Astrocyte (in vitro differentiated cells and primary cell): ENCODE results near the gene SLC25A43. TPM values are rescaled to one million over a fixed set of nuclear protein-coding genes. Genes with fewer than 3 reads are reported as not detected.

ENCODE experiments used
- DNase-seq: peaks from one replicate; pipeline ENCODE4 v3.0.0-alpha.2; 2010; ENCODE audit warnings: low read depth
- FAIRE-seq: peaks from 2 replicates; lab custom pipeline; 2011; peaks lifted over from hg19 to GRCh38; lab: Jason Lieb, UNC
- H2AFZ ChIP-seq: 2 replicates; pipeline ENCODE4 v1.6.0; 2012; ENCODE audit warnings: low read depth, low read length, inconsistent platforms
- H3K27ac ChIP-seq: 2 replicates; pipeline ENCODE4 v1.5.1; 2011; ENCODE audit warnings: low read depth, low read length, inconsistent platforms
- H3K27me3 ChIP-seq: 2 replicates; pipeline ENCODE4 v1.6.0; 2011; ENCODE audit warnings: low read length, inconsistent platforms; ENCODE audit not compliant: insufficient read depth
- H3K36me3 ChIP-seq: 2 replicates; pipeline ENCODE4 v1.5.1; 2011; ENCODE audit warnings: low read length, inconsistent platforms; ENCODE audit not compliant: insufficient read depth
- H3K4me1 ChIP-seq: 2 replicates; pipeline ENCODE4 v1.5.1; 2011; ENCODE audit warnings: low read length, inconsistent platforms; ENCODE audit not compliant: insufficient read depth
- H3K4me2 ChIP-seq: 2 replicates; pipeline ENCODE4 v1.6.0; 2012; ENCODE audit warnings: low read length, inconsistent platforms
- H3K4me3 ChIP-seq: 2 replicates; pipeline ENCODE4 v1.5.1; 2011; ENCODE audit warnings: low read depth, mild to moderate bottlenecking, low read length, inconsistent platforms; ENCODE audit not compliant: insufficient read depth
- H3K79me2 ChIP-seq: 2 replicates; pipeline ENCODE4 v1.6.0; 2012; ENCODE audit warnings: mild to moderate bottlenecking, low read length, inconsistent platforms; ENCODE audit not compliant: insufficient read depth
- H3K9ac ChIP-seq: 2 replicates; pipeline ENCODE4 v1.6.0; 2012; ENCODE audit warnings: mild to moderate bottlenecking, low read length, inconsistent platforms
- H3K9me3 ChIP-seq: 2 replicates; pipeline ENCODE4 v1.5.1; 2012; ENCODE audit warnings: low read depth, mild to moderate bottlenecking, low read length, inconsistent platforms; ENCODE audit not compliant: insufficient read depth
- H4K20me1 ChIP-seq: 2 replicates; pipeline ENCODE4 v1.6.0; 2012; ENCODE audit warnings: low read length, inconsistent platforms; ENCODE audit not compliant: insufficient read depth
- H3K27ac Mint-ChIP-seq: one replicate; pipeline ENCODE4 v1.8.0; 2021; ENCODE audit warnings: mild to moderate bottlenecking, mixed read lengths; ENCODE audit not compliant: unreplicated experiment
- H3K27me3 Mint-ChIP-seq: one replicate; pipeline ENCODE4 v1.8.0; 2021; ENCODE audit warnings: low read depth, mixed read lengths; ENCODE audit not compliant: unreplicated experiment
- H3K36me3 Mint-ChIP-seq: one replicate; pipeline ENCODE4 v1.8.0; 2021; ENCODE audit warnings: low read depth, mixed read lengths; ENCODE audit not compliant: unreplicated experiment
- H3K4me1 Mint-ChIP-seq: one replicate; pipeline ENCODE4 v1.8.0; 2021; ENCODE audit warnings: low read depth, mixed read lengths; ENCODE audit not compliant: unreplicated experiment
- H3K4me3 Mint-ChIP-seq: one replicate; pipeline ENCODE4 v1.8.0; 2021; ENCODE audit warnings: mild to moderate bottlenecking, moderate library complexity, mixed read lengths; ENCODE audit not compliant: unreplicated experiment
- H3K9me3 Mint-ChIP-seq: one replicate; pipeline ENCODE4 v1.8.0; 2021; ENCODE audit warnings: mild to moderate bottlenecking, mixed read lengths; ENCODE audit not compliant: unreplicated experiment
- CTCF ChIP-seq: IDR thresholded peaks from 2 replicates; pipeline ENCODE4 v1.5.1; 2011; ENCODE audit warnings: low read depth, mild to moderate bottlenecking, inconsistent platforms, low read length, moderate library complexity; ENCODE audit not compliant: insufficient read depth
- EZH2 ChIP-seq: IDR thresholded peaks from 2 replicates; pipeline ENCODE4 v1.6.1; 2012; ENCODE audit warnings: mild to moderate bottlenecking, low read length, inconsistent platforms; ENCODE audit not compliant: insufficient read depth
- total RNA-seq: library from RNA; stranded (reverse); gene quantifications from 2 replicates; pipeline ENCODE4 v1.2.1, GENCODE V29; 2021

Gene SLC25A43
- total RNA-seq, 1 donor from 2014 or later, result 11.6 TPM

GRCh38 chrX:119469313-119469635, 70.1 kb downstream of the SLC25A43 start:
- Mint-ChIP-seq H3K9me3 (no peaks in the 10 kb centered on the region), H3K36me3 (peaks cover 3% of the 10 kb centered on the region), H3K4me1 (no peaks in the 10 kb centered on the region), H3K4me3 (peak overlapping the region; percentile 84), H3K27me3 (no peaks in the 10 kb centered on the region), H3K27ac (peak overlapping the region; percentile 26)
- peaks cover 13% of the 10 kb centered on the region for H3K79me2 ChIP-seq
- no peaks in the 10 kb centered on the region for H3K9me3 ChIP-seq
- DNase-seq, result no peak
- no peaks in the 10 kb centered on the region for H3K27me3 ChIP-seq
- H3K27ac ChIP-seq, result no peak overlapping the region
- H4K20me1 ChIP-seq, result peaks cover 13% of the 10 kb centered on the region
- TF ChIP-seq CTCF (no peak), EZH2 (no peak)
- peak overlapping the region; percentile 73 for H3K4me3 ChIP-seq
- H3K9ac ChIP-seq, result peak overlapping the region; percentile 73
- peak overlapping the region; percentile 92 for H3K4me2 ChIP-seq
- H3K36me3 ChIP-seq, result peaks cover 6% of the 10 kb centered on the region
- no peak for FAIRE-seq
- no peak overlapping the region for H2AFZ ChIP-seq
- H3K4me1 ChIP-seq, result no peaks in the 10 kb centered on the region

GRCh38 chrX:119474615-119475388, 75.7 kb downstream of the SLC25A43 start:
- H3K4me3 ChIP-seq, result no peak overlapping the region
- TF ChIP-seq EZH2 (no peak), CTCF (no peak)
- DNase-seq, result no peak
- no peak overlapping the region for H3K4me3 Mint-ChIP-seq
- H4K20me1 ChIP-seq, result peaks cover 5% of the 10 kb centered on the region
- peaks cover 11% of the 10 kb centered on the region for H3K4me1 Mint-ChIP-seq
- no peak overlapping the region for H3K27ac ChIP-seq
- H3K9me3 ChIP-seq, result no peaks in the 10 kb centered on the region
- H3K27me3 Mint-ChIP-seq, result no peaks in the 10 kb centered on the region
- H3K27me3 ChIP-seq, result no peaks in the 10 kb centered on the region
- H3K27ac Mint-ChIP-seq, result no peak overlapping the region
- peak overlapping the region; percentile 40 for H3K4me2 ChIP-seq
- no peaks in the 10 kb centered on the region for H3K79me2 ChIP-seq
- H3K9me3 Mint-ChIP-seq, result no peaks in the 10 kb centered on the region
- H3K9ac ChIP-seq, result no peak overlapping the region
- H2AFZ ChIP-seq, result no peak overlapping the region
- H3K4me1 ChIP-seq, result peaks cover 7% of the 10 kb centered on the region
- peaks cover 6% of the 10 kb centered on the region for H3K36me3 ChIP-seq
- peaks cover 3% of the 10 kb centered on the region for H3K36me3 Mint-ChIP-seq
- FAIRE-seq, result peak; percentile 17

GRCh38 chrX:119475389-119476101, 76.4 kb downstream of the SLC25A43 start:
- H3K4me1 ChIP-seq, result peaks cover 7% of the 10 kb centered on the region
- H3K27ac ChIP-seq, result no peak overlapping the region
- Mint-ChIP-seq H3K4me3 (no peak overlapping the region), H3K4me1 (peaks cover 11% of the 10 kb centered on the region), H3K27me3 (no peaks in the 10 kb centered on the region), H3K27ac (no peak overlapping the region), H3K36me3 (peaks cover 3% of the 10 kb centered on the region), H3K9me3 (no peaks in the 10 kb centered on the region)
- no peaks in the 10 kb centered on the region for H3K79me2 ChIP-seq
- H3K4me2 ChIP-seq, result peak overlapping the region; percentile 40
- H3K27me3 ChIP-seq, result no peaks in the 10 kb centered on the region
- H3K9me3 ChIP-seq, result no peaks in the 10 kb centered on the region
- H4K20me1 ChIP-seq, result no peaks in the 10 kb centered on the region
- H3K9ac ChIP-seq, result no peak overlapping the region
- FAIRE-seq (no peak), DNase-seq (peak; percentile 16)
- TF ChIP-seq CTCF, result no peak
- TF ChIP-seq EZH2, result no peak
- peaks cover 2% of the 10 kb centered on the region for H3K36me3 ChIP-seq
- no peak overlapping the region for H3K4me3 ChIP-seq
- no peak overlapping the region for H2AFZ ChIP-seq
